Measurements from ENCODE around the gene FANCE. TPM values are rescaled to one million over a fixed set of nuclear protein-coding genes. Genes with fewer than 3 reads are reported as not detected.
A peak's percentile ranks its signal among the peaks of the same experiment; 100 is the strongest.

Gene FANCE
- total RNA-seq, 3 donors from 2014 or later, result 9.7 to 12.6 (median 10.8) TPM

GRCh38 chr6:35491558-35492257 lies 39.6 kb downstream of the FANCE start:
- DNase-seq (ENCODE audit: low spot score in 2 of 2), result no peak
- no peaks in the 10 kb centered on the region for H3K9me3 ChIP-seq
- no peaks in the 10 kb centered on the region for H3K36me3 ChIP-seq
- TF ChIP-seq POLR2AphosphoS5 (IDR thresholded peaks at IDR 0.05), result no peak
- no peak for TF ChIP-seq CTCF (IDR thresholded peaks at IDR 0.05)
- no peak for TF ChIP-seq POLR2A (IDR thresholded peaks at IDR 0.05)
- intact Hi-C loops (cut with DNase I; ENCODE audit: low total_unique reads), result no loop called here
- peak overlapping the region; percentile 98 to 99 for H3K27ac ChIP-seq
- H3K4me1 ChIP-seq, result peaks cover 23 to 39% of the 10 kb centered on the region in 2 donors
- H3K27me3 ChIP-seq, result no peaks in the 10 kb centered on the region
- H3K4me3 ChIP-seq, result peak overlapping the region in 1 of 3 donors; percentile 27

- no peaks in the 10 kb centered on the region for H3K36me3 ChIP-seq
- no peak for TF ChIP-seq CTCF (IDR thresholded peaks at IDR 0.05)
- no peak for TF ChIP-seq POLR2A (IDR thresholded peaks at IDR 0.05)
- no peak for TF ChIP-seq POLR2AphosphoS5 (IDR thresholded peaks at IDR 0.05)
- intact Hi-C loops (cut with DNase I; ENCODE audit: low total_unique reads), result no loop called here
- no peaks in the 10 kb centered on the region for H3K9me3 ChIP-seq
- peaks cover 22 to 35% of the 10 kb centered on the region in 2 donors for H3K4me1 ChIP-seq
- no peaks in the 10 kb centered on the region for H3K27me3 ChIP-seq
- H3K27ac ChIP-seq, result peak overlapping the region; percentile 98 to 99
- H3K4me3 ChIP-seq, result peak overlapping the region in 2 of 3 donors; percentile 3 to 27
- no peak for DNase-seq (ENCODE audit: low spot score in 2 of 2)
These were observed 40.3 kb downstream of the FANCE start for GRCh38 chr6:35492258-35492973.

- H3K27ac ChIP-seq, result peak overlapping the region; percentile 98 to 99
- no peak for DNase-seq (ENCODE audit: low spot score in 2 of 2)
- H3K36me3 ChIP-seq, result no peaks in the 10 kb centered on the region
- H3K4me1 ChIP-seq, result peaks cover 22 to 35% of the 10 kb centered on the region in 2 donors
- no peaks in the 10 kb centered on the region for H3K27me3 ChIP-seq
- no peaks in the 10 kb centered on the region for H3K9me3 ChIP-seq
- intact Hi-C loops (cut with DNase I; ENCODE audit: low total_unique reads), result no loop called here
- no peak for TF ChIP-seq POLR2AphosphoS5 (IDR thresholded peaks at IDR 0.05)
- no peak for TF ChIP-seq POLR2A (IDR thresholded peaks at IDR 0.05)
- TF ChIP-seq CTCF (IDR thresholded peaks at IDR 0.05), result no peak
- H3K4me3 ChIP-seq, result peak overlapping the region in 1 of 3 donors; percentile 27
These were observed 40.8 kb downstream of the FANCE start for GRCh38 chr6:35492974-35493284.

- no peak for TF ChIP-seq CTCF (IDR thresholded peaks at IDR 0.05)
- no peak for TF ChIP-seq POLR2A (IDR thresholded peaks at IDR 0.05)
- no peak for TF ChIP-seq POLR2AphosphoS5 (IDR thresholded peaks at IDR 0.05)
- Histone ChIP-seq H3K4me1 (peaks cover 22 to 35% of the 10 kb centered on the region in 2 donors), H3K27ac (peak overlapping the region; percentile 98 to 99), H3K27me3 (no peaks in the 10 kb centered on the region), H3K36me3 (no peaks in the 10 kb centered on the region), H3K4me3 (peak overlapping the region in 2 of 3 donors; percentile 93 to 98), H3K9me3 (no peaks in the 10 kb centered on the region)
- DNase-seq (ENCODE audit: low spot score in 2 of 2), result no peak
- intact Hi-C loops (cut with DNase I; ENCODE audit: low total_unique reads), result no loop called here
These were observed 41.3 kb downstream of the FANCE start for GRCh38 chr6:35493307-35493983.

GRCh38 chr6:35494161-35494563 lies 42.0 kb downstream of the FANCE start:
- intact Hi-C loops (cut with DNase I; ENCODE audit: low total_unique reads), result no loop called here
- DNase-seq (ENCODE audit: low spot score in 2 of 2), result no peak
- Histone ChIP-seq H3K27me3 (no peaks in the 10 kb centered on the region), H3K36me3 (no peaks in the 10 kb centered on the region), H3K27ac (peak overlapping the region; percentile 98 to 99), H3K4me1 (peaks cover 22 to 35% of the 10 kb centered on the region in 2 donors), H3K4me3 (peak overlapping the region in 2 of 3 donors; percentile 93 to 98), H3K9me3 (no peaks in the 10 kb centered on the region)
- TF ChIP-seq POLR2A (IDR thresholded peaks at IDR 0.05) (no peak), POLR2AphosphoS5 (IDR thresholded peaks at IDR 0.05) (peak in 1 of 3 donors; percentile 23), CTCF (IDR thresholded peaks at IDR 0.05) (no peak)
